ENCODE measurements around the gene TNFRSF13B.

The TNFRSF13B gene

DNA sequence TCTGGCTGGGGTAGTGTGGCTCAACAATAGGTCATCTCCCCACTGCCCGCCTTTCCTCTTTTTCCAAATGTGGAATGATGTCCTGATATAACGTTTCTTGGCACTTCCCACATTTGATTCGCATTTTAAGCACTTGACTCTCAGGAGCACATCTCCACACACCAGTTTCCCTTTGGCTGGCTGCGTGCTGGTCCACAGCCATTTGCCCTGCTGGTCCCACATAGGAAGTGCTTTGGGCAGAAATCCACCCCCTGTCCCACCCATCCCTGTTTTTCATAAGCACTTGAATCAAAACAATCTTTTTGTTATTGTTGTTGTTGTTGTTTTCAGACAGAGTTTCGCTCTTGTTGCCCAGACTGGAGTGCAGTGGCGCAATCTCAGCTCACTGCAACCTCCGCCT lies 24.0 kb upstream of the TNFRSF13B start:
- Histone ChIP-seq H3K9me3 (ENCODE audit: control insufficient read depth in 1 of 2, low read length in 2 of 2) (no peaks in the 10 kb centered on the region), H3K36me3 (ENCODE audit: control insufficient read depth in 1 of 2, insufficient read depth in 2 of 2, low read length in 2 of 2) (no peaks in the 10 kb centered on the region), H3K27ac (ENCODE audit: low read depth, low read length) (no peak overlapping the region), H3K4me3 (ENCODE audit: low read depth in 1 of 2, low read length in 2 of 2) (no peak overlapping the region), H3K4me1 (ENCODE audit: control insufficient read depth in 1 of 2, insufficient read depth in 2 of 2, low read length in 2 of 2) (no peaks in the 10 kb centered on the region), H3K27me3 (ENCODE audit: control insufficient read depth in 1 of 2, insufficient read depth in 2 of 2, low read length in 2 of 2) (no peaks in the 10 kb centered on the region), H3K9ac (ENCODE audit: low read depth in 1 of 2, low read length in 2 of 2) (no peak overlapping the region)

DNA sequence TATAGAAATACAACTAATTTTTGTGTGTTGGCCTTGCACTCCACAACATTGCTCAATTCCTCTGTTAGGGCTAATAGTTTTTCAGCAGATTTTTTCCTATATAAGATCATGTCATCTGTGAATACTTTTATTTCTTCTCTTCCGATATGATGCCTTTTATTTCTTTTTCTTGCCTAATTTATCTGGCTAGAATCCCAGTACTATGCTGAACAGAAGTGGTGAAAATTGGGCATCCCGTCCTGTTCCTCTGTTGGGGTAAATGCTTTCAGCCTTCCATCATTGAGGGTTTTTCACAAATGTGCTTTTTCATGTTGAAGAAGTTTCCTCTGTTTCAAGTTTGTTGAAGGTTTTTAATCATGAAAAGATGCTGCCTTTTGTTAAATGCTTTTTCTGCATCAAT lies 22.7 kb upstream of the TNFRSF13B start:
- H3K36me3 ChIP-seq (ENCODE audit: control insufficient read depth in 1 of 2, insufficient read depth in 2 of 2, low read length in 2 of 2): no peaks in the 10 kb centered on the region
- H3K9me3 ChIP-seq (ENCODE audit: control insufficient read depth in 1 of 2, low read length in 2 of 2): no peaks in the 10 kb centered on the region
- H3K4me3 ChIP-seq (ENCODE audit: low read depth in 1 of 2, low read length in 2 of 2): no peak overlapping the region
- no peaks in the 10 kb centered on the region for H3K27me3 ChIP-seq (ENCODE audit: control insufficient read depth in 1 of 2, insufficient read depth in 2 of 2, low read length in 2 of 2)
- no peak overlapping the region for H3K27ac ChIP-seq (ENCODE audit: low read depth, low read length)
- peaks cover 5 to 8% of the 10 kb centered on the region in 2 donors for H3K4me1 ChIP-seq (ENCODE audit: control insufficient read depth in 1 of 2, insufficient read depth in 2 of 2, low read length in 2 of 2)
- no peak overlapping the region for H3K9ac ChIP-seq (ENCODE audit: low read depth in 1 of 2, low read length in 2 of 2)

DNA sequence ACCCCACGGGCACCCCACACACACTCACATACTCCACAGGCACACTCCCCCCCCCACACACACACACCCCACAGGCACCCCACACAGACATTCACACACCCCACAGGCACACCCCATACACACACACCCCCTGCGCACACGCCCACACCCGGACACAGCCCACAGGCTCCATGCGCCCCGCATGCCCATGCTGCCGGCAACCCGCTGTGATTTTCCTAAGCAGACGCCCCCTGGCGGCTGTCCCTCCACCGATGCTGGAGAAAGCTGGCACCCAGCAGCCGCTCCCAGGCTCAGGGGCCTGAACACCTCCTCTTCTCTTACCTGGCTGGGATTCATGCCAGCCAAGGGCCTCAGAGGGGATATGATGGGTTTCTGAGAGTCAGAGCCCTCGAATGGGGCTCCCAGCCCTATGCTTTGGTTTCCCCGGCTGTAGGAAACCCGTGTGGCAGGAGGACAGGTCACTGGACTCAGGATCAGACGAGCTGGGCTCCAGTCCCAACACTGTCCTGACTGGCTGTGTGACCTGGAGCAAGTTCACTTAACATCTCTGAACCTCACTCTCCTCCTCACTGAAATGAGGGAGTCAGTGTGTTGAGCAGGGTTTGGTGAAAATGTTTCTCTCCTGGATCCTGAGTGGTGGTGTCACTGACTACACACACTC lies 19.6 kb upstream of the TNFRSF13B start:
- Histone ChIP-seq H3K27me3 (ENCODE audit: control insufficient read depth in 1 of 2, insufficient read depth in 2 of 2, low read length in 2 of 2) (no peaks in the 10 kb centered on the region), H3K27ac (ENCODE audit: low read depth, low read length) (no peak overlapping the region), H3K9ac (ENCODE audit: low read depth in 1 of 2, low read length in 2 of 2) (no peak overlapping the region), H3K9me3 (ENCODE audit: control insufficient read depth in 1 of 2, low read length in 2 of 2) (no peaks in the 10 kb centered on the region), H3K36me3 (ENCODE audit: control insufficient read depth in 1 of 2, insufficient read depth in 2 of 2, low read length in 2 of 2) (no peaks in the 10 kb centered on the region), H3K4me3 (ENCODE audit: low read depth in 1 of 2, low read length in 2 of 2) (no peak overlapping the region), H3K4me1 (ENCODE audit: control insufficient read depth in 1 of 2, insufficient read depth in 2 of 2, low read length in 2 of 2) (peaks cover 16 to 29% of the 10 kb centered on the region in 2 donors)

DNA sequence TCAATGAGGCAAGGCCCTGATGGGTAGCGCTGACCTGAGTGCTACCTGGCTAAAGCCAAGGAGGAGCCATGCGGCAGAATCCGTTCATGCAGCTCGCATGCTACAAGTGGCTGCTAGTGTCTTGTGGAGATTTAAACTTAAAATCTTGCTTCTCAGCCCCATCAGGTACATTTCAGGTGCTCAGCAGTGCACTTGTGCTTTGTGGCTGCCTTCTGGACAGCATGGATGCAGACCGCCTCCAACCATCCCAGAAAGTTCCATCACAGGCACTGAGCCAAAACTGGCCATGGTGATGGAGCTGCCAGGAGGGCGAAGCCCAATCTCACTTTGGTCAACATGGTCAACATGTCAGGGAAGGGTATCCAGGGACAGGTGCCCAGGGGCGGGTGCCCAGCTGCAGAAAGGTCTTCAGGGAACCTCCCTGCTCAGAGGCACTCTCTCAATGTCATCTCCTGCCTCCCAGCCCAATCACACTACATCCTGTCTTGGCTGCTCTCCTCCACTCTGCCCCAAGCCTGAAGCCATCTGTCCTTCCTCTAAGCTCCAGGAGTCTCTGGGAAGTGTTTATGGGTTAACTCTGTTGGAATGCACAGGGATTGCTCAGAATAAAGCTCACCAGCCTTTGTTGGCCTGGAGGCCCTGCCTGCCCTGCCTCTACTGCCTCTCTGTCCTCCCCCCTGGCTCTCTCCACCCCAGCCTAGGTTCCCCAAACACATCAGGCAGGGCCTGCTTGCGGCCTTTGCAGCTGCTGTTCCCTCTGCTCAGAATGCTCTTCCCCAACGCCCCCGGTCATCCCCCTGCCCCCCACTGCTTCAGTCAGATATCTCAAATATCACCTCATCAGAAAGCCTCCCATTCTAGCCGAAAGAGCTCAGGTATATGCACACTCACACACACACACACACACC lies 18.3 kb upstream of the TNFRSF13B start:
- Histone ChIP-seq H3K4me3 (ENCODE audit: low read depth in 1 of 2, low read length in 2 of 2) (no peak overlapping the region), H3K9me3 (ENCODE audit: control insufficient read depth in 1 of 2, low read length in 2 of 2) (no peaks in the 10 kb centered on the region), H3K36me3 (ENCODE audit: control insufficient read depth in 1 of 2, insufficient read depth in 2 of 2, low read length in 2 of 2) (no peaks in the 10 kb centered on the region), H3K27ac (ENCODE audit: low read depth, low read length) (no peak overlapping the region), H3K27me3 (ENCODE audit: control insufficient read depth in 1 of 2, insufficient read depth in 2 of 2, low read length in 2 of 2) (no peaks in the 10 kb centered on the region), H3K9ac (ENCODE audit: low read depth in 1 of 2, low read length in 2 of 2) (no peak overlapping the region), H3K4me1 (ENCODE audit: control insufficient read depth in 1 of 2, insufficient read depth in 2 of 2, low read length in 2 of 2) (peaks cover 16 to 29% of the 10 kb centered on the region in 2 donors)

DNA sequence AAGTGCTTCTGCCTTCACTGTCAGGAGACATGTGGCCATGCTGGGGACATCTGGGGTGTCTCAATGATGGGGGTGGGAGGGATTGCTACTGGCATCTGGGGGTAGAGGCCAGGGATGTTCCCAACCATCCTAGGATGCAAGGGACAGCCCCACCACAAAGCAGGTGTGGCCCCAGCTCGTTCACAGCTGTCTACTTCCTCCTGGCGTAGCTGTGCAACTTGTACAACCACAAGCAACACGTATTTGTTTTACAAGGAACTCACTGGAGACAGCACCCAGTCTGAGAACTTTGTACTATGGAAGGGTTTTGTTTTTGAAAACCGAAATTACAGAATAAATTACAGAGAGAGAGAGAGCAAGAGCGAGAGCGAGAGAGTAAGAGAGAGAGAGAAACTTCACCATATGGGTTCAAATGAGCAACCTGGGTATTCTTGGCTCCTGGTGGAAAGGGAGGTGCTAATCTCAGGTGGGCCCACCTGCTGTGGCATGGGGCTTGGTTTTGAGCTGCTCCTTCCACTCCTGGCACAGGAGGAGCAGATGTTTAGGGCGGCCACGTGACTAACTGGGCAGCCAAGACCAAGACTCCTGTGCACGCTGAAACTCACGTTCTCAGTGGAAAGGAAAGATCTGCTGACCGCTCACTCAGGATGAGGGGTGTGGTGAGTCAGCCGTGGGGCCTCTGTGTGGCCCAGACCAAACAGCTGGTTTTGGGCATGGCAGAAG lies 17.5 kb upstream of the TNFRSF13B start:
- peak overlapping the region in 1 of 2 donors; percentile 10 for H3K4me3 ChIP-seq (ENCODE audit: low read depth in 1 of 2, low read length in 2 of 2)
- H3K9ac ChIP-seq (ENCODE audit: low read depth in 1 of 2, low read length in 2 of 2): no peak overlapping the region
- H3K36me3 ChIP-seq (ENCODE audit: control insufficient read depth in 1 of 2, insufficient read depth in 2 of 2, low read length in 2 of 2): no peaks in the 10 kb centered on the region
- no peaks in the 10 kb centered on the region for H3K27me3 ChIP-seq (ENCODE audit: control insufficient read depth in 1 of 2, insufficient read depth in 2 of 2, low read length in 2 of 2)
- peaks cover 16 to 29% of the 10 kb centered on the region in 2 donors for H3K4me1 ChIP-seq (ENCODE audit: control insufficient read depth in 1 of 2, insufficient read depth in 2 of 2, low read length in 2 of 2)
- H3K9me3 ChIP-seq (ENCODE audit: control insufficient read depth in 1 of 2, low read length in 2 of 2): no peaks in the 10 kb centered on the region
- H3K27ac ChIP-seq (ENCODE audit: low read depth, low read length): peak overlapping the region; percentile 3

DNA sequence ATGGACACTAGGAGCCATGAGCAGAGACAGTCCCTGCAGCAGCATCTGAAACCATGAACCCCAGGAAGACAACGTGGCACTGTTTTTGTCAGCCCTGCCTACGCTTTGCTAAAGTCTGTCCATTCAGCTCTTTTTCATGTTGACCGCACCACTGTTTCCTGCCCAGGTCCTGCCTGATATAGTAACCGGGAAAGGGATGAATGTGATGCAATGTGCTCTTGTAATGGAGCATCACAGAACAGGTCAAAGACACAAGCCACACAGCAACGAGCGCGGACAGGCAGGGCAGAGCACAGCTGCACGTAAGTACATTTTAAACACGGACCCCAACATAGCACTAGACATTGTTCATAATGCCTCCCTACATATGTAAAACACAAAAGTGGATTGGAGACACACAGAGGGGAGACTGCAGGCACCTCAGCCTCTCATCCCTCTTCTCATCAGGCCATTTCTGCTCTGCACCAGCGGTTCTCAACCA lies 16.9 kb upstream of the TNFRSF13B start:
- Histone ChIP-seq H3K36me3 (ENCODE audit: control insufficient read depth in 1 of 2, insufficient read depth in 2 of 2, low read length in 2 of 2) (no peaks in the 10 kb centered on the region), H3K4me1 (ENCODE audit: control insufficient read depth in 1 of 2, insufficient read depth in 2 of 2, low read length in 2 of 2) (peaks cover 16 to 29% of the 10 kb centered on the region in 2 donors), H3K4me3 (ENCODE audit: low read depth in 1 of 2, low read length in 2 of 2) (peak overlapping the region in 1 of 2 donors; percentile 1), H3K27me3 (ENCODE audit: control insufficient read depth in 1 of 2, insufficient read depth in 2 of 2, low read length in 2 of 2) (no peaks in the 10 kb centered on the region), H3K9ac (ENCODE audit: low read depth in 1 of 2, low read length in 2 of 2) (no peak overlapping the region), H3K27ac (ENCODE audit: low read depth, low read length) (peak overlapping the region; percentile 3), H3K9me3 (ENCODE audit: control insufficient read depth in 1 of 2, low read length in 2 of 2) (no peaks in the 10 kb centered on the region)

DNA sequence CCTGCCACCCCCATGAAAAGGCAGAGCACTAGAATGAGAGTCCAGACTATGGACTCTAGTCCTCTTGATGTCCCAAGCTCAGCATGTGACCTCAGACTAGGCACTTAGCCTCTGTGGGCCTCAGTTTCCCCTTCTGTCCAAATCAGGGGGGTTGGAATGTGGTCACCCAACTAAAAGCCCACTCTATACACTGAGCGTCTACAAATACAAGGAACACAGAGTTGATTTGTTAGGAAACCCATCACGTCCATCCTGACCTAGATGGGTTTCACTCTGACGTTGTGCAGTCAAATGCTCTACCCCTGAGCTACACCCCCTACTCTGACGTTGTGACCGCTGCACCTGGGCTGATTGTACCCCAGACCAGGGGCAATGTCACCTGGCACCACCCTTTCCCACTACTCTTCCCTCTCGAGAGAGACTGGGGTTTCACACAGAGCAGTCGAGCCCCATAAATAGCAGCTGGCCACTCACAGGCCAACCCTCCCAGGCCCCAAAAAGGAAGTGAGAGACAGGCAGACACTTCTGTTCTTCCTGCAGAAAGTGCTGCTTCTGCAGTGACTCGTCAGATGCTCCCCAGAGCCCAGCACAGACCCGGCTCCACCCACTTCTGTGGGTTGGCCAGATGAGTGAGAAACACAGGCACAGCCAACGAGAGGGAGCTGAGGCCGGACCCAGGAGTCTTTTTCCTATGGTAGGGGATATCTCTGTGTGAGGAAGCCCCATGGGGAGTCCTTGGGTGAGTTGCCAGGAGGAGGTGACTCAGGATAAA lies 16.1 kb upstream of the TNFRSF13B start:
- H3K27ac ChIP-seq (ENCODE audit: low read depth, low read length): no peak overlapping the region
- no peaks in the 10 kb centered on the region for H3K36me3 ChIP-seq (ENCODE audit: control insufficient read depth in 1 of 2, insufficient read depth in 2 of 2, low read length in 2 of 2)
- H3K4me3 ChIP-seq (ENCODE audit: low read depth in 1 of 2, low read length in 2 of 2): peak overlapping the region in 1 of 2 donors; percentile 1
- peaks cover 16 to 29% of the 10 kb centered on the region in 2 donors for H3K4me1 ChIP-seq (ENCODE audit: control insufficient read depth in 1 of 2, insufficient read depth in 2 of 2, low read length in 2 of 2)
- no peaks in the 10 kb centered on the region for H3K27me3 ChIP-seq (ENCODE audit: control insufficient read depth in 1 of 2, insufficient read depth in 2 of 2, low read length in 2 of 2)
- H3K9me3 ChIP-seq (ENCODE audit: control insufficient read depth in 1 of 2, low read length in 2 of 2): no peaks in the 10 kb centered on the region
- no peak overlapping the region for H3K9ac ChIP-seq (ENCODE audit: low read depth in 1 of 2, low read length in 2 of 2)

DNA sequence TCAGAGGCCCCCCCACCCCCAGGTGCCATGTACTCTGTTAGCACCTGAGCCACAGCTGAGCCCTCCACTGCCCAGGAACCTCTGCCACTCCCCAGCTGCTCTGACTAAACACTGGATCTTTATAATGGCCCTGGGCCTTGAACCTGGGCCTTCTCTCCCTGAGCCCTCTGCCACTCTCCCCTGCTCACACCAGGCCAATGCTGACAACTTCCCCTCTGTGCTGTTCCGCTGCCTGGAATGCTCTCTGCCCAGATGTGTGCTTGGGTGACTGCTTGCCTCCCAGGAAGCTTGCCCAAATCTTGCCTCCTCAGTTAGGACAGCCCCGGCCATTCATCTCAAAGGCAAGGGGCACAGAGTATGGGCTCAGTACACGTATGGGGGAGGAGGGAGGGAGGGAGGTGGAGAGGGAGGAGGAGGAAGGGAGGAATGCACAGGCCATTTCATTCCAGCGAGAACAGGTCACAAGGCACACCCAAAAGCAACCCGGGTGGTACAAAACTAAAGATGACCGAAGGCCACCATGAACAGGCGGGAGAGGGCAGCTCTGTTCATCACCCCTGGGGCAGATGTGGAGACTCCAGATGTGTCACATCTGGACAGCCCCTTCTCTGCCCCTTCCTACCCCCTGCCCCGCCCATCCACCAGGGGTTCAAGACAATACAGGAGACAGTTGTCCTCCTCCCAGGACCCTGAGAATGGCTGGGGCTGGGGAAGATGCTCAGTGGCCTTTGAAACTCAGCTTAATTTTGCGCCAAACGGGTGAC lies 15.3 kb upstream of the TNFRSF13B start:
- H3K27me3 ChIP-seq (ENCODE audit: control insufficient read depth in 1 of 2, insufficient read depth in 2 of 2, low read length in 2 of 2): no peaks in the 10 kb centered on the region
- H3K9ac ChIP-seq (ENCODE audit: low read depth in 1 of 2, low read length in 2 of 2): no peak overlapping the region
- H3K27ac ChIP-seq (ENCODE audit: low read depth, low read length): no peak overlapping the region
- no peak overlapping the region for H3K4me3 ChIP-seq (ENCODE audit: low read depth in 1 of 2, low read length in 2 of 2)
- no peaks in the 10 kb centered on the region for H3K9me3 ChIP-seq (ENCODE audit: control insufficient read depth in 1 of 2, low read length in 2 of 2)
- H3K4me1 ChIP-seq (ENCODE audit: control insufficient read depth in 1 of 2, insufficient read depth in 2 of 2, low read length in 2 of 2): peaks cover 16 to 29% of the 10 kb centered on the region in 2 donors
- H3K36me3 ChIP-seq (ENCODE audit: control insufficient read depth in 1 of 2, insufficient read depth in 2 of 2, low read length in 2 of 2): no peaks in the 10 kb centered on the region

DNA sequence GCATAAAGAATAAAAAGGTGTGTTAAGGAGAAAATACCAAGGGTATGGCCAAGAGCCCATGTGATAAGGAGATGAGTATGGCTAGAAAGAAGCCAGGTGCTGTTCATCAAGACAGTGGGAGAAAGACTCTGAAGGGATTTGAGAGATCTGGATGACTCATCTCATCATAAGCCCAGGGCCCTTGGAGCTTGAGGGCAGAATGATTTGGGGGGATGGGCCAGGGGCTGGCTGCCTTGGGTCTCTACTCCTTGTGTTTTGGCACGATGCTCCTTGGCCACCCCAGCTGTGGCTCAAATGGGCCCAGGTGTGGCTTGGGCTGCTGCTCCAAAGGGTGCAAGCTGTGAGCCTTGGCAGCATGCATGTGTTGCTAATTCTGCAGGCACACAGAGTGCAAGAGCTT lies 14.5 kb upstream of the TNFRSF13B start:
- Histone ChIP-seq H3K9ac (ENCODE audit: low read depth in 1 of 2, low read length in 2 of 2) (no peak overlapping the region), H3K36me3 (ENCODE audit: control insufficient read depth in 1 of 2, insufficient read depth in 2 of 2, low read length in 2 of 2) (no peaks in the 10 kb centered on the region), H3K27ac (ENCODE audit: low read depth, low read length) (no peak overlapping the region), H3K27me3 (ENCODE audit: control insufficient read depth in 1 of 2, insufficient read depth in 2 of 2, low read length in 2 of 2) (no peaks in the 10 kb centered on the region), H3K4me1 (ENCODE audit: control insufficient read depth in 1 of 2, insufficient read depth in 2 of 2, low read length in 2 of 2) (peaks cover 16 to 29% of the 10 kb centered on the region in 2 donors), H3K4me3 (ENCODE audit: low read depth in 1 of 2, low read length in 2 of 2) (no peak overlapping the region), H3K9me3 (ENCODE audit: control insufficient read depth in 1 of 2, low read length in 2 of 2) (no peaks in the 10 kb centered on the region)
